Measurements from ENCODE around the gene OR8G1.

The OR8G1 gene

DNA sequence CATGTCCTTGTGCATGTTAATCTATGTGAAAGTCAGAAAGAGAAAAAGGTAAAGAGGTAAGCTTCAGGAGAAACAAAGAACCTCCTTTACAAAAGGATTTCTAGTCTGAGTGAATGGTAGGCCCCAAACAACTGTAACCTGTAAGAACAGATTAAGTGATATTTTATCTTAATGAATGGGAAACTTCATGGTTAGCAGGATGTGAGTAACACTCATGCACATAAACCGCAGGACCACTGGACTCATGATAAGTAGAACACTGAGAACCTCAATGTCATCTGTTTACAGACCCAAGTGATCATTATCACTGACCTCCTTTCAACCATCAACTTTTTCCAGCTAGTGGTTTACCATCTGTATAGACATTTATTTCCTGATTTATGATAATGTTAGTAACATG, 35.2 kb downstream of the OR8G1 start:
- TF ChIP-seq, protein P1, sequence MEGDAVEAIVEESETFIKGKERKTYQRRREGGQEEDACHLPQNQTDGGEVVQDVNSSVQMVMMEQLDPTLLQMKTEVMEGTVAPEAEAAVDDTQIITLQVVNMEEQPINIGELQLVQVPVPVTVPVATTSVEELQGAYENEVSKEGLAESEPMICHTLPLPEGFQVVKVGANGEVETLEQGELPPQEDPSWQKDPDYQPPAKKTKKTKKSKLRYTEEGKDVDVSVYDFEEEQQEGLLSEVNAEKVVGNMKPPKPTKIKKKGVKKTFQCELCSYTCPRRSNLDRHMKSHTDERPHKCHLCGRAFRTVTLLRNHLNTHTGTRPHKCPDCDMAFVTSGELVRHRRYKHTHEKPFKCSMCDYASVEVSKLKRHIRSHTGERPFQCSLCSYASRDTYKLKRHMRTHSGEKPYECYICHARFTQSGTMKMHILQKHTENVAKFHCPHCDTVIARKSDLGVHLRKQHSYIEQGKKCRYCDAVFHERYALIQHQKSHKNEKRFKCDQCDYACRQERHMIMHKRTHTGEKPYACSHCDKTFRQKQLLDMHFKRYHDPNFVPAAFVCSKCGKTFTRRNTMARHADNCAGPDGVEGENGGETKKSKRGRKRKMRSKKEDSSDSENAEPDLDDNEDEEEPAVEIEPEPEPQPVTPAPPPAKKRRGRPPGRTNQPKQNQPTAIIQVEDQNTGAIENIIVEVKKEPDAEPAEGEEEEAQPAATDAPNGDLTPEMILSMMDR (IDR thresholded peaks at IDR 0.05; ENCODE audit: unreplicated experiment in 3 of 3) = no peak
- Mint-ChIP-seq H3K27ac (no peak overlapping the region), H3K4me1 (no peaks in the 10 kb centered on the region), H3K36me3 (ENCODE audit: low read depth) (no peaks in the 10 kb centered on the region), H3K27me3 (ENCODE audit: low read depth) (no peaks in the 10 kb centered on the region), H3K9me3 (peaks cover 7% of the 10 kb centered on the region), H3K4me3 (no peak overlapping the region)

GRCh38 chr11:124277207-124277606, 36.3 kb downstream of the OR8G1 start:
- TF ChIP-seq, protein P1 (IDR thresholded peaks at IDR 0.05; ENCODE audit: unreplicated experiment in 3 of 3) = no peak
- Mint-ChIP-seq H3K36me3 (ENCODE audit: low read depth) (no peaks in the 10 kb centered on the region), H3K4me3 (no peak overlapping the region), H3K9me3 (peaks cover 14% of the 10 kb centered on the region), H3K4me1 (no peaks in the 10 kb centered on the region), H3K27ac (no peak overlapping the region), H3K27me3 (ENCODE audit: low read depth) (no peaks in the 10 kb centered on the region)

DNA sequence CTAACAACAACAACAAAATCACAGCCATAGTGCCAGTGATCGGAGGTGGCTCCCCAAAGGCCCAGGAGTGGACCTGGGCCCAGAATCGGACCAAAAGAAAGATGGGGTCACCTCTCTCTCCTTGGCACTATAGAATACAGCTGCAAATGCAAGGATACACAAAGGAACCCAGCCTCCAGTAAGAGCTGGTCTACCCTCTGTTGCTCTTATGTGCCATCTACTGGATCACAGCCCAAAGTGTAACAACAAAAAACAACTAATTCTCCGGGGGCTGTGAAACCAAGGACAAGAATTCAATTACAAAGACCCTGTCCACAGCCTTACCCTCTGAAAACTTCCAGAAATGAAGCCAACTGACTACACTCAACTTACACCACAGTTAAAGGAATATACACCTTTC, 36.9 kb downstream of the OR8G1 start:
- TF ChIP-seq, protein P1 (IDR thresholded peaks at IDR 0.05; ENCODE audit: unreplicated experiment in 3 of 3) = peak in 1 of 3 experiments; percentile 12
- H3K36me3 Mint-ChIP-seq (ENCODE audit: low read depth) = no peaks in the 10 kb centered on the region
- H3K4me3 Mint-ChIP-seq = no peak overlapping the region
- H3K27ac Mint-ChIP-seq = no peak overlapping the region
- no peaks in the 10 kb centered on the region for H3K27me3 Mint-ChIP-seq (ENCODE audit: low read depth)
- H3K4me1 Mint-ChIP-seq = no peaks in the 10 kb centered on the region
- peaks cover 14% of the 10 kb centered on the region for H3K9me3 Mint-ChIP-seq

DNA sequence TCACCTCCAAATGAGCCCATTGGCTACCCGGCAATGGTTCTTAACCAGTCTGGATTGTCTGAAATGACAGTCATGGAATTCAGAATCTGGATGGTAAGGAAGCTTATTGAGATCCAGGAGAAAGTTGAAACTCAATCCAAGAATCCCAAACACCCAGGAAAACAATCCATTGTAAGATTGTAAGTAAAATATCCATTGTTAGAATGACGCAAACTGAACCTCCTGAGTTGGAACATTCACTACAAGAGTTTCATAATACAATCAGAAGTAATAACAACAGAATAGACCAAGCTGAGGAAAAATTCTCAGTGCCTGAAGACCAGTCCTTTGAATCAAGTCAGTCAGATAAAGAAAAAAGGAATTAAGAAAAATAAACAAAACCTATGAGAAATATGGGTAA, 37.4 kb downstream of the OR8G1 start:
- no peaks in the 10 kb centered on the region for H3K4me1 Mint-ChIP-seq
- H3K4me3 Mint-ChIP-seq = no peak overlapping the region
- no peaks in the 10 kb centered on the region for H3K36me3 Mint-ChIP-seq (ENCODE audit: low read depth)
- TF ChIP-seq, protein P1 (IDR thresholded peaks at IDR 0.05; ENCODE audit: unreplicated experiment in 3 of 3) = no peak
- no peak overlapping the region for H3K27ac Mint-ChIP-seq
- H3K27me3 Mint-ChIP-seq (ENCODE audit: low read depth) = peaks cover 1% of the 10 kb centered on the region
- peaks cover 16% of the 10 kb centered on the region for H3K9me3 Mint-ChIP-seq

DNA sequence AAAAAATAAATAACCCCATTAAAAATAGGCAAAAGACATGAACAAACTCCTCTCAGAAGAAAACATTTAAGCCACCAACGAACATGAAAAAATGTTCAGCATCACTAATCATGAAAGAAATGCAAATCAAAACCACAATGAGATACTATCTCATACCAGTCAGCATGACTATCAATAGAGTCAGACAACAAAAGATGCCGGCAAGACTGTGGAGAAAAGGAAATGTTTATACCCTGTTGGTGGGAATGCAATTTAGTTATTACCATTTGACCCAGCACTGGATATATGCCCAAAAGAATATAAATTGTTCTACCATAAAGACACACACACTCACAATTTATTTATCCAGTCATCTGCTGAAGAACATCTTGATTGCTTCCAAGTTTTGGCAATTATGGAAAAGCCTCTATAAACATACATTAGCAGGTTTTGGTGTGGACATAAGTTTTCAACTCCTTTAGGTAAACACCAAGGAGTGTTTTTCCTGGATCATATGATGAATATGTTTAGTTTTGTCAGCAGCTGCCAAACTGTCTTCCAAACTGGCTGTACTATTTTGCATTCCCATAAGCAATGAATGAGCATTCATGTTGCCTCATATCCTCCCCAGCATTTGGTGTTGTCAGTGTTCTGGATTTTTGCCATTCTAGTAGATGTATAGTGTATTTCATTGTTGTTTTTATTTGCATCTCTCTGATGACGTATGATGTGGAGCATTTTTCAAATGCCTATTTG, 44.9 kb downstream of the OR8G1 start:
- Mint-ChIP-seq H3K27ac (no peak overlapping the region), H3K9me3 (peaks cover 33% of the 10 kb centered on the region), H3K4me3 (no peak overlapping the region), H3K27me3 (ENCODE audit: low read depth) (peaks cover 3% of the 10 kb centered on the region), H3K36me3 (ENCODE audit: low read depth) (no peaks in the 10 kb centered on the region), H3K4me1 (no peaks in the 10 kb centered on the region)
- TF ChIP-seq, protein P1 (IDR thresholded peaks at IDR 0.05; ENCODE audit: unreplicated experiment in 3 of 3) = no peak

DNA sequence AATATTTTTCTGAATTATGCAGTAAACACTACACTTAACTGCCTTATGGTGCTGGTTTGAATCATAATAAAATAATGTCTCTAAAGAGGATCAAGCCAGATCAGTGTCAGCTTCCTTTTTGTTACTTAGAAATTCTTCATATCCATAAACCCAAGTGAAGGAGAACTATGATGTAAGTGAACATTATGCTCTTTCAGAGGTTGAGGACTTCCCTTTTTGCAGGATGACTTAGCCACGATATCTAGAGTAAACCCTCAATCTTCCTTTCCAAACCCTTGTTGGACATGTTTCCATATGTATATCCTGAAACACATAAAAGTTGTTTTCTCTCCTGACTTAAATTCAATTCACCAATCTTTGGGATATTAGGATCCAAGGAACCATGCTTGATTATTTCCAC, 53.8 kb downstream of the OR8G1 start:
- H3K4me3 Mint-ChIP-seq = no peak overlapping the region
- TF ChIP-seq, protein P1 (IDR thresholded peaks at IDR 0.05; ENCODE audit: unreplicated experiment in 3 of 3) = no peak

More for the DNA sequence above, 53.8 kb downstream of the OR8G1 start:
- no peak overlapping the region for H3K27ac Mint-ChIP-seq
- no peaks in the 10 kb centered on the region for H3K36me3 Mint-ChIP-seq (ENCODE audit: low read depth)
- H3K27me3 Mint-ChIP-seq (ENCODE audit: low read depth) = no peaks in the 10 kb centered on the region
- H3K9me3 Mint-ChIP-seq = peaks cover 18% of the 10 kb centered on the region
- no peaks in the 10 kb centered on the region for H3K4me1 Mint-ChIP-seq
